Activated gamma-delta T cell (primary cell): Measurements from ENCODE around the gene TSPAN32.

Experiments
- DNase-seq: peaks from one replicate; lab custom pipeline; 2025; lab: John Stamatoyannopoulos, UW

Gene TSPAN32

GRCh38 chr11:2266586-2267305 is 35.1 kb upstream of the TSPAN32 start:
- DNase-seq: no peak

GRCh38 chr11:2267306-2267850 is 34.4 kb upstream of the TSPAN32 start:
- DNase-seq: no peak

- DNase-seq: no peak
These were observed 33.7 kb upstream of the TSPAN32 start for GRCh38 chr11:2267851-2268728.

GRCh38 chr11:2268729-2269600 is 32.8 kb upstream of the TSPAN32 start:
- peak; percentile 54 for DNase-seq

- peak; percentile 41 for DNase-seq
These were observed 32.1 kb upstream of the TSPAN32 start for GRCh38 chr11:2269601-2270321.

- DNase-seq: no peak
These were observed 31.3 kb upstream of the TSPAN32 start, which contains the start of gene ASCL2 for GRCh38 chr11:2270322-2271076. TSS of gene ASCL2 (minus strand) at chr11:2270588. CDS start at chr11:2270332, 256 bp downstream.

- peak; percentile 65 for DNase-seq
These were observed 30.8 kb upstream of the TSPAN32 start for GRCh38 chr11:2271077-2271326.

- DNase-seq: no peak
These were observed 30.2 kb upstream of the TSPAN32 start for GRCh38 chr11:2271327-2272227.

GRCh38 chr11:2272228-2272945 is 29.4 kb upstream of the TSPAN32 start:
- DNase-seq: no peak

GRCh38 chr11:2272946-2273280 is 28.9 kb upstream of the TSPAN32 start:
- no peak for DNase-seq

GRCh38 chr11:2273311-2273710 is 28.5 kb upstream of the TSPAN32 start:
- DNase-seq: no peak

GRCh38 chr11:2273771-2274170 is 28.0 kb upstream of the TSPAN32 start:
- no peak for DNase-seq

GRCh38 chr11:2275334-2276279 is 26.2 kb upstream of the TSPAN32 start:
- DNase-seq: no peak

- no peak for DNase-seq
These were observed 25.4 kb upstream of the TSPAN32 start for GRCh38 chr11:2276280-2277007.

- DNase-seq: no peak
These were observed 24.8 kb upstream of the TSPAN32 start for GRCh38 chr11:2277008-2277346.

- no peak for DNase-seq
These were observed 23.8 kb upstream of the TSPAN32 start for GRCh38 chr11:2277933-2278523.

GRCh38 chr11:2280208-2280607 is 21.6 kb upstream of the TSPAN32 start:
- no peak for DNase-seq
